Neuronal stem cell (in vitro differentiated cells): ENCODE measurements around the gene STAT3.

Experiments
- DNase-seq: peaks from one replicate; pipeline ENCODE4 v3.0.0-alpha.2; 2013; ENCODE audit warnings: low spot score
- H2AFZ ChIP-seq: one replicate; pipeline ENCODE4 v1.6.1; 2013; ENCODE audit warnings: mild to moderate bottlenecking, low read length, inconsistent platforms
- H2AK5ac ChIP-seq: 2 replicates; pipeline ENCODE4 v1.6.1; 2013; ENCODE audit warnings: low read depth, mild to moderate bottlenecking, inconsistent platforms, low read length, moderate library complexity, mixed read lengths
- H2BK120ac ChIP-seq: 2 replicates; pipeline ENCODE4 v1.6.1; 2013; ENCODE audit warnings: low read depth, mild to moderate bottlenecking, inconsistent platforms, low read length, moderate library complexity, mixed read lengths
- H2BK12ac ChIP-seq: one replicate; pipeline ENCODE4 v1.6.1; 2013; ENCODE audit warnings: low read length, inconsistent platforms
- H2BK15ac ChIP-seq: 2 replicates; pipeline ENCODE4 v1.6.1; 2013; ENCODE audit warnings: mild to moderate bottlenecking, low read length, inconsistent platforms, mixed read lengths
- H2BK5ac ChIP-seq: one replicate; pipeline ENCODE4 v1.6.1; 2013; ENCODE audit warnings: inconsistent platforms, mild to moderate bottlenecking, low read length, moderate library complexity
- H3K14ac ChIP-seq: one replicate; pipeline ENCODE4 v1.6.1; 2013; ENCODE audit warnings: low read length, inconsistent platforms
- H3K18ac ChIP-seq: 2 replicates; pipeline ENCODE4 v1.6.1; 2013; ENCODE audit warnings: low read length, inconsistent platforms
- H3K23ac ChIP-seq: 2 replicates; pipeline ENCODE4 v1.6.1; 2013; ENCODE audit warnings: low read depth, mild to moderate bottlenecking, mixed read lengths, low read length, inconsistent platforms; ENCODE audit not compliant: poor library complexity
- H3K27ac ChIP-seq: replicated peaks from 3 replicates; pipeline ENCODE4 v1.5.1; 2013; ENCODE audit warnings: low read length, inconsistent platforms
- H3K27me3 ChIP-seq, 3 experiments: 2 replicates each; pipeline ENCODE4 v1.6.1; 2013; ENCODE audit warnings: low read length in 3 of 3, mild to moderate bottlenecking in 2 of 3, inconsistent platforms in 1 of 3, low read depth in 1 of 3, mixed read lengths in 1 of 3, moderate library complexity in 1 of 3; ENCODE audit not compliant: control insufficient read depth in 3 of 3, insufficient read depth in 3 of 3
- H3K36me3 ChIP-seq, 2 donors: replicated peaks in 1 of 2; 2 replicates each; pipeline ENCODE4 v1.6.1; 2013; ENCODE audit warnings: low read length in 2 of 2; ENCODE audit not compliant: control insufficient read depth in 2 of 2, insufficient read depth in 2 of 2
- H3K4ac ChIP-seq: 2 replicates; pipeline ENCODE4 v1.6.1; 2013; ENCODE audit warnings: inconsistent platforms, mild to moderate bottlenecking, low read length, moderate library complexity
- H3K4me1 ChIP-seq, 2 donors: 1 replicate in 1 of 2; 2 replicates in 1 of 2; pipeline ENCODE4 v1.6.1; 2013; ENCODE audit warnings: low read length in 2 of 2, low read depth in 1 of 2; ENCODE audit not compliant: control insufficient read depth in 2 of 2, insufficient read depth in 1 of 2
- H3K4me2 ChIP-seq: one replicate; pipeline ENCODE4 v1.6.1; 2013; ENCODE audit warnings: mild to moderate bottlenecking, low read length, inconsistent platforms; ENCODE audit not compliant: insufficient read depth, poor library complexity, severe bottlenecking
- H3K4me3 ChIP-seq, 2 donors: 2 replicates each; pipeline ENCODE4 v1.5.1; 2013; ENCODE audit warnings: low read length in 2 of 2, mild to moderate bottlenecking in 2 of 2, inconsistent platforms in 1 of 2, moderate library complexity in 1 of 2
- H3K79me1 ChIP-seq: one replicate; pipeline ENCODE4 v1.6.1; 2013; ENCODE audit warnings: low read depth, mild to moderate bottlenecking, inconsistent platforms, low read length, moderate library complexity
- H3K9ac ChIP-seq: one replicate; pipeline ENCODE4 v1.6.1; 2013; ENCODE audit warnings: mild to moderate bottlenecking, low read depth, low read length, inconsistent platforms; ENCODE audit not compliant: poor library complexity
- H3K9me3 ChIP-seq, 2 donors: replicated peaks in 1 of 2; 2 replicates each; pipeline versions ENCODE3 to v1.6.1; 2013; ENCODE audit warnings: low read length in 2 of 2, mild to moderate bottlenecking in 2 of 2, inconsistent platforms in 1 of 2, low read depth in 1 of 2, mixed read lengths in 1 of 2, moderate library complexity in 1 of 2; ENCODE audit not compliant: control insufficient read depth in 2 of 2, insufficient read depth in 1 of 2
- H4K8ac ChIP-seq: one replicate; pipeline ENCODE4 v1.6.1; 2013; ENCODE audit warnings: low read depth, mild to moderate bottlenecking, inconsistent platforms, low read length, moderate library complexity
- H4K91ac ChIP-seq: one replicate; pipeline ENCODE4 v1.6.1; 2013; ENCODE audit warnings: low read length, low read depth, mild to moderate bottlenecking, inconsistent platforms; ENCODE audit not compliant: poor library complexity
- WGBS, 2 donors: extraction: QIAGEN DNeasy Blood & Tissue Kit; methylation state at CpG; one replicate each; pipeline ENCODE4 v1.1.7; 2013; ENCODE audit warnings: missing lambda C conversion rate in 2 of 2, mixed read lengths in 1 of 2; ENCODE audit not compliant: insufficient read length in 2 of 2, insufficient replicate concordance in 1 of 2; ENCODE audit errors: extremely low coverage in 2 of 2; 5-methylcytosine and 5-hydroxymethylcytosine counted together

Gene STAT3

DNA sequence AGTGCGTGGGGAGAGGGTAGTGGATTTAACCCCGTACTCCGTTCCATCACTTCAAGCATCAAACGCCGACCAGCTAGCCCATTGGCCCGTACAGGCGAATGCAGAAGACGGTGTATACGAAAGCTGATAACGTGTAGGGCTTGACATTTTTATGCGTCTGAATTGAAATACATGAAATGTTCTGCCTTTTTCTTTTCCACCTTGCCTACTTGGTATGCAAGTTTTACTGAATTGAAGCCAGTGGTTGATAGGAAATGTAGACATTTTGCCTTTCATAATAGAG, 834 bp upstream of the STAT3 start:
- H3K4me3 ChIP-seq, result peak overlapping the region in 1 of 2 donors; percentile 19
- H2BK12ac ChIP-seq, result no peak overlapping the region
- no peak overlapping the region for H3K27ac ChIP-seq
- no peak overlapping the region for H2BK15ac ChIP-seq
- H3K4me2 ChIP-seq, result peak overlapping the region; percentile 58
- H2BK5ac ChIP-seq, result no peak overlapping the region
- no peak overlapping the region for H3K4ac ChIP-seq
- H2AK5ac ChIP-seq, result no peak overlapping the region
- H3K18ac ChIP-seq, result no peak overlapping the region
- no peak overlapping the region for H3K23ac ChIP-seq
- H3K9ac ChIP-seq, result no peak overlapping the region
- H2BK120ac ChIP-seq, result no peak overlapping the region
- H3K27me3 ChIP-seq, result no peaks in the 10 kb centered on the region
- no peaks in the 10 kb centered on the region for H3K9me3 ChIP-seq
- peak overlapping the region; percentile 59 for H2AFZ ChIP-seq
- peaks cover 5% of the 10 kb centered on the region for H3K79me1 ChIP-seq
- peaks cover 2 to 19% of the 10 kb centered on the region in 2 donors for H3K36me3 ChIP-seq
- no peak overlapping the region for H3K14ac ChIP-seq
- H3K4me1 ChIP-seq, result peaks cover 6 to 12% of the 10 kb centered on the region in 2 donors
- H4K8ac ChIP-seq, result no peak overlapping the region
- WGBS, 2 donors, result no CpG with 5 or more reads among the region's 11 CpGs
- no peak overlapping the region for H4K91ac ChIP-seq
- no peak for DNase-seq

DNA sequence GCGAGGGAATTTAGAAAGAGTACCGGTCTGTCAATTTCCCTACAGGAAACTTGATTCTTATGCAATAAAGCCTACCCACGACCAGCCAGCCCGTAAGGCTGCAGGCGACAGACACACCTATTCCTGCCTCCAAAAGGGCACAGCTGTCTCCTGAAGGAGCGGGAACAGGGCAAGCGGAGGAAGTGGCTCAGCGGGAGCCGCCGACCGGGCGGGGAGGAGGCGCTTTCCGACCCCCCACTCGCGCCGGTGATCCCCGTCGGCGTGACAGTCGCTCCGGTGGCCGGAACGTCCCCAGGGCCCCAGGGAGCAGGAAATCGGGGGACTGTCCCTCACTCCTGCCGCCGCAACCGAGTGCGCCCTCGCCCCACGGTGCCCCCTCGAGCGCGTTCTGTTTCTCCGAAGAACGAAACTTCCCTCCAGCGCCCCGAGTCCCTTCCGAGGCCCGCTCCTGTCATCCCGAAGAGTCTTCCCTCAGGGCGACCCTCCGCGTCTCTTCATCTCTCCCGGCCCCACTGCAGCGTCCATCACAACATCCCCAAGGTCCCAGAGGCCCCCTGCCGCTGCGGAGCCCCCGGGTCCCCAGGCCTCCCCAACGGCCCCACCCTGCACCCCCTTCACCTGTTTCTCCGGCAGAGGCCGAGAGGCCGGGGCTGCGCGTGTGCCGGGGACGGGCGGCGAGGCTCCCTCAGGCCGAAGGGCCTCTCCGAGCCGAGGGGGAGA, 421 bp downstream of the STAT3 start:
- peak overlapping the region; percentile 75 for H3K23ac ChIP-seq
- H3K4me1 ChIP-seq, result peaks cover 6 to 12% of the 10 kb centered on the region in 2 donors
- no CpG with 5 or more reads among the region's 62 CpGs for WGBS, 2 donors
- no peak overlapping the region for H4K8ac ChIP-seq
- DNase-seq, result no peak
- H2BK12ac ChIP-seq, result no peak overlapping the region
- peak overlapping the region; percentile 91 for H2BK120ac ChIP-seq
- no peak overlapping the region for H3K4ac ChIP-seq
- H2BK15ac ChIP-seq, result peak overlapping the region; percentile 85
- peak overlapping the region; percentile 69 for H2AFZ ChIP-seq
- peak overlapping the region; percentile 92 for H3K18ac ChIP-seq
- no peaks in the 10 kb centered on the region for H3K27me3 ChIP-seq
- H4K91ac ChIP-seq, result no peak overlapping the region
- H3K79me1 ChIP-seq, result peaks cover 8% of the 10 kb centered on the region
- peak overlapping the region; percentile 66 for H3K27ac ChIP-seq
- peak overlapping the region; percentile 75 for H3K14ac ChIP-seq
- H3K4me2 ChIP-seq, result peak overlapping the region; percentile 83
- peaks cover 0 to 7% of the 10 kb centered on the region in 2 donors for H3K9me3 ChIP-seq
- peak overlapping the region; percentile 95 for H2BK5ac ChIP-seq
- H3K9ac ChIP-seq, result peak overlapping the region; percentile 93
- peak overlapping the region; percentile 86 for H2AK5ac ChIP-seq
- peaks cover 2 to 28% of the 10 kb centered on the region in 2 donors for H3K36me3 ChIP-seq
- H3K4me3 ChIP-seq, result peak overlapping the region; percentile 91 to 96

DNA sequence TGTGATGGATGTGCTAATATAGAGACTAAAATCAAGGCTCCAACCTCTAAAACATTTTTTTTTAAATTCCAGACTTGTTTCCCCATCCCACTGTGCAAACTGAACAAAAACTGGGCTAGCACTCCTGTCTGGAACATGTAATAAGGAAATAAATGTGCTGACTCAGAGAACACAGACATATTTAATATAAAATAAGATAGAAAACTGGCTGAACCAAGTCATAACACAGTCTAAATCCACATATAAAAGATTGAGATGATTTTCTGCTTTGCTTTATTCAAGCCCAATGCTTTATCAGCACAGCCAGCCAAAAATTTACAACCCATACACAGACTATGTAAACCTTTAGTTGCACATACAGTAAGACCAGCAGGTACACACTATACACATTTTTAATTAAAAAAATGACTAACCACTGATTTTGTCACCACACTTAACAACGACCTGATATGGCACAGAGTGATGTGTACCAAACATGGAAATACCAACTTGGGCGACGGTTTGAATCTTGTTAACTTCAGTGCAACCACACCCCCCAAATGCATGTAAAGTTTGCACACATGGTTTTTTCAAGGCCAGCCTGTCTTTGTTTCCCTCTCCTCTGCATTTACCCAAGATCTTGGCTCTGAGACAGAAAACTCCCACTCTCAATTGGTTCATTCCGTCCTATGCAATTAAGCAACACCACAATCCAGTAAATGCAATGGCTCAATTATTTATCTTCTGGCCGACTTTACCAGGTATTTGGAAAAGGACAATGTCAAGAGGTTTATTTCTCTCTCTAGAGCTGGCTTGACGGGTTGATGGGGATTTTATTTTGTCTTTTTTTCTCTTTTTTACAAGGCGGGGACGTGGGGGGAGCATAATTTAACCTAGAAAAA, 1.2 kb downstream of the STAT3 start:
- no CpG with 5 or more reads among the region's 8 CpGs for WGBS, 2 donors

DNA sequence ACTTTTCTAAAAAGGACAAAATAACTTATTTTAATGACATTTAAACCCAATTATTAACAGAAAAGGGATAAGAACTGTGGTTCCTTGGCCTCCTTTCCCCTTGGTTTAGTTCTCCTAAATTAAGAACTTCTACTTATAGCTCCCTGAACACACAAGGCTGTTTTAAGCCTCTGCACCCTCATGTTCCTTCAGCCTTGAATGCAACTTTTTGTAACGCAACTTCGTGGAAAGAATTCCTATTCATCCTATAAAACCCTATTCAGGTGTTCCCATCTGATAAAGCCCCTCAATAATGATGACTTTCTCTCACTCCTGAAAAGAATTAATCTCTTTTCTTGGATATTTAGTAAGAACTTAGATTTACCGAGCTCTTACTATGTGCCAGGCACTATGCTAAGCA, 6.3 kb downstream of the STAT3 start:
- Histone ChIP-seq H3K27me3 (no peaks in the 10 kb centered on the region), H3K9ac (no peak overlapping the region), H3K9me3 (peaks cover 0 to 15% of the 10 kb centered on the region in 2 donors), H3K23ac (no peak overlapping the region), H4K8ac (no peak overlapping the region), H3K4me1 (peaks cover 4 to 16% of the 10 kb centered on the region in 2 donors), H3K18ac (no peak overlapping the region), H3K36me3 (peaks cover 0 to 60% of the 10 kb centered on the region in 2 donors), H2BK5ac (no peak overlapping the region), H2AFZ (no peak overlapping the region), H3K4me2 (no peak overlapping the region), H3K27ac (peak overlapping the region; percentile 50), H3K14ac (no peak overlapping the region), H2BK120ac (no peak overlapping the region), H3K4me3 (no peak overlapping the region), H3K79me1 (peaks cover 6% of the 10 kb centered on the region), H4K91ac (no peak overlapping the region), H3K4ac (no peak overlapping the region), H2BK15ac (no peak overlapping the region), H2AK5ac (no peak overlapping the region), H2BK12ac (no peak overlapping the region)
- no CpG with 5 or more reads among the region's 3 CpGs for WGBS, 2 donors
- DNase-seq, result no peak

More for the DNA sequence above, 1.2 kb downstream of the STAT3 start:
- Histone ChIP-seq H4K91ac (no peak overlapping the region), H3K4me2 (peak overlapping the region; percentile 83), H3K9me3 (peaks cover 0 to 7% of the 10 kb centered on the region in 2 donors), H3K27ac (no peak overlapping the region), H2BK5ac (peak overlapping the region; percentile 95), H3K14ac (no peak overlapping the region), H3K4me3 (peak overlapping the region; percentile 91 to 96), H3K4ac (no peak overlapping the region), H3K79me1 (peaks cover 8% of the 10 kb centered on the region), H2BK15ac (no peak overlapping the region), H2AFZ (no peak overlapping the region), H3K9ac (no peak overlapping the region), H3K4me1 (peaks cover 6 to 12% of the 10 kb centered on the region in 2 donors), H3K27me3 (no peaks in the 10 kb centered on the region), H2AK5ac (no peak overlapping the region), H3K18ac (no peak overlapping the region), H3K23ac (no peak overlapping the region), H2BK12ac (no peak overlapping the region), H2BK120ac (no peak overlapping the region), H3K36me3 (peaks cover 2 to 29% of the 10 kb centered on the region in 2 donors), H4K8ac (no peak overlapping the region)
- no peak for DNase-seq
